Measurements from ENCODE around the gene SIGLEC11. TPM values are rescaled to one million over a fixed set of nuclear protein-coding genes. Genes with fewer than 3 reads are reported as not detected.

Gene SIGLEC11
- total and polyA plus RNA-seq, 11 donors, result 0.22 to 3.0 (median 1.1) TPM; not detected in 2

DNA sequence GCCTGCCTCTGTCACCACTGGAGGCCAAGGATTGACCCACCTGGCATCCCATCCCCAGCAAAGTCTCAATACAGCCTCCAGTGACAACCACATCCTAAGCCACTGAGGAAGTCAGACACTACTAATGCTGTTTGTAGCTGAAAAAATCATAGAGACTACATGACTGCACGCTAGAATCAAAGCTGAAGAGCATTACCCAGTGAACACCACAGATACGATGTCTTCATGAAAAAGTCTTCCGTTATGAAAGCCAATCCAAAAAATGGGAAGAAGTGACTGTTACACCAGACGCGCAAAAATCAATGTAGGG, 20.5 kb downstream of the SIGLEC11 start:
- H3K27ac ChIP-seq, result no peak overlapping the region
- no peak overlapping the region for H3K4me3 ChIP-seq
- intact Hi-C loops (cut with DNase I), result loop anchor here in 1 of 10 donors (2.0 kb wide), 1 partner anchor 42 kb away; no protein-coding TSS in a partner anchor
- no peak for DNase-seq
- no peaks in the 10 kb centered on the region for H3K9me3 ChIP-seq
- ATAC-seq, result no peak
- H3K36me3 ChIP-seq, result no peaks in the 10 kb centered on the region
- 90 to 97% (median 93%) methylated on average over 5 of the region's 5 CpGs for WGBS, 4 donors
- TF ChIP-seq, protein P1, sequence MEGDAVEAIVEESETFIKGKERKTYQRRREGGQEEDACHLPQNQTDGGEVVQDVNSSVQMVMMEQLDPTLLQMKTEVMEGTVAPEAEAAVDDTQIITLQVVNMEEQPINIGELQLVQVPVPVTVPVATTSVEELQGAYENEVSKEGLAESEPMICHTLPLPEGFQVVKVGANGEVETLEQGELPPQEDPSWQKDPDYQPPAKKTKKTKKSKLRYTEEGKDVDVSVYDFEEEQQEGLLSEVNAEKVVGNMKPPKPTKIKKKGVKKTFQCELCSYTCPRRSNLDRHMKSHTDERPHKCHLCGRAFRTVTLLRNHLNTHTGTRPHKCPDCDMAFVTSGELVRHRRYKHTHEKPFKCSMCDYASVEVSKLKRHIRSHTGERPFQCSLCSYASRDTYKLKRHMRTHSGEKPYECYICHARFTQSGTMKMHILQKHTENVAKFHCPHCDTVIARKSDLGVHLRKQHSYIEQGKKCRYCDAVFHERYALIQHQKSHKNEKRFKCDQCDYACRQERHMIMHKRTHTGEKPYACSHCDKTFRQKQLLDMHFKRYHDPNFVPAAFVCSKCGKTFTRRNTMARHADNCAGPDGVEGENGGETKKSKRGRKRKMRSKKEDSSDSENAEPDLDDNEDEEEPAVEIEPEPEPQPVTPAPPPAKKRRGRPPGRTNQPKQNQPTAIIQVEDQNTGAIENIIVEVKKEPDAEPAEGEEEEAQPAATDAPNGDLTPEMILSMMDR (IDR thresholded peaks at IDR 0.05), result no peak
- no peak for TF ChIP-seq POLR2A (IDR thresholded peaks at IDR 0.05)
- H3K4me1 ChIP-seq, result peaks cover 0 to 14% (median 4%) of the 10 kb centered on the region in 12 donors
- H3K27me3 ChIP-seq, result peaks cover 0 to 7% (median 0%) of the 10 kb centered on the region in 9 donors

DNA sequence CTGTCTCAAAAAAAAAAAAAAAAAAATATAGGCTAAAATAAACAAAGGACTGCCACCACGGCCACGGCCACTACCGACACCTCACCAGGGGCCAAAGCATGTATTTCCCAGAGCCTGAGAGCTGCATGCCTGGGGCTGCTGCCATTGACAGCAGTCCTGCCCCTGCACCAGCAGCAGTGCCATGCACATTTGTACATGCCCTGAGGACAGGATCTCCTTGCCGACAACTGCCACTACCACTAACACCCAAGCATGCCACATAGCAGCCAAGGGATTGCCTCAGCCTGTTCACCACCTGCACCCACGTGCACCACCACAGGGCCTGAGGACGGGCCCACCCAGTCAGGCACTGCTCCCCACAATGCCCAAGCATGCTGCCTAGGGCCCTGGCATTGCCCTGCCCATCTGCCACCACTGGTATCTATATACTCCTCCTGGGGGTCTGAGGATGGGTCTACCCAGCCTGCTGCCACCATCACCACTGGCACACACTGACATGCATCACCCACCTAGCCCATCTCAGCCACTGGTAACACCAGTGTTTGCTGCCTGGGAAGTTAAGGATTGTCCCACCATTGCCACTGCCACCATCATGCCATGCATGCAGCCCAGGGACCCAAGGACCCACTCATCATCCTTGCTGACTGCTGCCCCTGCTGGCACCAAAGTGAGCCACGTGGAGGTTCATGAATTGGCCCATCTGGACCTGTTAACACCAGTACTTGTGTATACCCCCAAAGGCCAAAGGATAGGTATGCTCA, 21.1 kb downstream of the SIGLEC11 start:
- H3K4me3 ChIP-seq, result no peak overlapping the region
- TF ChIP-seq, protein P1 (IDR thresholded peaks at IDR 0.05), result no peak
- TF ChIP-seq POLR2A (IDR thresholded peaks at IDR 0.05), result no peak
- intact Hi-C loops (cut with DNase I), result loop anchor here in 4 of 10 donors (2.0 to 10.0 kb wide), 3 partner anchors 42 to 195 kb away; no protein-coding TSS in a partner anchor
- H3K36me3 ChIP-seq, result no peaks in the 10 kb centered on the region
- ATAC-seq (peak in 1 of 4 donors; percentile 20), DNase-seq (no peak)
- no peak overlapping the region for H3K27ac ChIP-seq
- WGBS, 4 donors, result 71 to 78% (median 73%) methylated on average over 4 to 7 of the region's 7 CpGs
- peaks cover 0 to 14% (median 4%) of the 10 kb centered on the region in 12 donors for H3K4me1 ChIP-seq
- no peaks in the 10 kb centered on the region for H3K9me3 ChIP-seq
- H3K27me3 ChIP-seq, result peaks cover 0 to 7% (median 0%) of the 10 kb centered on the region in 9 donors

DNA sequence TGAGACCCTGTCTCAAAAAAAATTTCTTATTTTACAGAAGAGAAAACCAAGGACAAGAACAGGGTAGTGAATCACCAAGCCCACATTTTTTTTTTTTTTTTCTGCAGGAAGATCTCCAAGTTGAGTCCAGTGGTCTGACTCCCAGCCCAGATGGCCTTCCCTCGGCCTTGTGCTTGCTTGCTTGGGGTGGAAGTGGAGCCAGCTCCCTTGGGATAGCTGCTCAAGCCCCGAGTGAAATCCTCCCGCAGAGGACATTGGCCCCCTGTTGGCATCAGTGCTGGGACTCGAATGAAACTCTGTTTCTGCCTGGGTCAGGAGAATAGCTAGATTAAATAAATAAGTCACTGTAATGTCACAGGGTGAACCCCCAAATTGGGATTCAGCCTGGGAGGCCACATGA, 22.3 kb downstream of the SIGLEC11 start:
- Histone ChIP-seq H3K27ac (no peak overlapping the region), H3K36me3 (no peaks in the 10 kb centered on the region), H3K9me3 (no peaks in the 10 kb centered on the region), H3K27me3 (peaks cover 0 to 7% (median 0%) of the 10 kb centered on the region in 9 donors), H3K4me3 (no peak overlapping the region), H3K4me1 (peaks cover 0 to 10% (median 4%) of the 10 kb centered on the region in 12 donors)
- TF ChIP-seq, protein P1 (IDR thresholded peaks at IDR 0.05), result no peak
- TF ChIP-seq POLR2A (IDR thresholded peaks at IDR 0.05), result no peak
- intact Hi-C loops (cut with DNase I), result loop anchor here in 3 of 10 donors (5.0 to 10.0 kb wide), 2 partner anchors 44 to 196 kb away; no protein-coding TSS in a partner anchor
- WGBS, 4 donors, result 60 to 80% (median 68%) methylated on average over 4 of the region's 4 CpGs
- no peak for DNase-seq
- no peak for ATAC-seq

DNA sequence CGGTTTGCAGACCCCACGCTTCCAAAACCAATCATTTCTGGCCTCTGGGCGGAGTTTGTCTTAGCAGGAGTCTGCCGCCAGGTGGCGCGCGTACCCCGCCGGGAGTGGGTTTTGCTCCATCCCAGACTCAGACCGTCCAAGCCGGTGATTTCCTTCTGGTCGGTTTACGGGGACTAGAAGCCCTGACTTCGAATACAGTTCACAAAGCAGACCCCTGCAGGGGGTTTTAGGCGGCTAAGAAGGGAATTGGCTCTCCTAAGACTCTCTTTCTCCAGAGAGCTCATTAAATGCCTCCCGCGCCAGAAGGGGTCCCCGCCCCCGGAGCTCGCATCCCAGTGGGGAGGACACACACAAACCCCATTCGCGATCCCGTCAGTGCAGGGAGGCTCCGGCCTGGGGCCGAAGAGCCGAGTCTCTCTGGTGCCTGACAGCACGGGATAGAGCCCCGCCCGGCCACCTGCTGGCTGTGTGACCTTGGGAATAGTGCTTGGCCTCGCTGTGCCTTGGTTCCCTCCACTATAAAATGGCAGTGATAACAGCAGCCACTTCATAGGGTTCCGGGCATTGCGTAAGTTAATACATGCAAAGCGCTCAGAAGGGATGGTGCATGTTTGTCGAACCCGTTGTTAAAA, 23.1 kb downstream of the SIGLEC11 start:
- Histone ChIP-seq H3K4me3 (peak overlapping the region in 8 of 12 donors; percentile 8 to 38 (median 29)), H3K27ac (no peak overlapping the region), H3K36me3 (no peaks in the 10 kb centered on the region), H3K9me3 (no peaks in the 10 kb centered on the region), H3K27me3 (peaks cover 0 to 7% (median 0%) of the 10 kb centered on the region in 9 donors), H3K4me1 (peaks cover 0 to 10% (median 4%) of the 10 kb centered on the region in 12 donors)
- ATAC-seq, result peak; percentile 73 to 90 (median 88)
- peak; percentile 72 to 91 (median 74) for DNase-seq
- 15 to 19% (median 17%) methylated on average over 32 to 35 of the region's 35 CpGs for WGBS, 4 donors
- TF ChIP-seq, protein P1 (IDR thresholded peaks at IDR 0.05), result peak; percentile 90 to 99 (median 97)
- TF ChIP-seq POLR2A (IDR thresholded peaks at IDR 0.05), result no peak
- intact Hi-C loops (cut with DNase I), result loop anchor here in 8 of 10 donors (1.0 to 10.0 kb wide), 5 partner anchors 44 to 197 kb away; no protein-coding TSS in a partner anchor

Data from heart left ventricle (tissue), 16 donors.